Activated naive CD4-positive, alpha-beta T cell treated with anti-CD3 and anti-CD28 coated beads for 36 hours (primary cell): ENCODE measurements around the gene CYBB. TPM values are rescaled to one million over a fixed set of nuclear protein-coding genes. Genes with fewer than 3 reads are reported as not detected.

Experiments
- CTCF ChIA-PET: fragments of 350-600 bp; sonication (Branson Sonifier 250); formaldehyde crosslinking; loops from one replicate; lab custom pipeline; 2021; ENCODE audit warnings: antibody characterized with exemption; lab: Charles Lee
- DNase-seq: peaks from one replicate; pipeline ENCODE4 v3.0.0-alpha.2; 2020
- H3K27ac Mint-ChIP-seq: one replicate; pipeline ENCODE4 v1.8.0; 2021; ENCODE audit warnings: mild to moderate bottlenecking, mixed read lengths
- H3K27me3 Mint-ChIP-seq: one replicate; pipeline ENCODE4 v1.8.0; 2021; ENCODE audit warnings: low read depth, mixed read lengths
- H3K36me3 Mint-ChIP-seq: one replicate; pipeline ENCODE4 v1.8.0; 2021; ENCODE audit warnings: low read depth, mixed read lengths
- H3K4me1 Mint-ChIP-seq: one replicate; pipeline ENCODE4 v1.8.0; 2021; ENCODE audit warnings: low read depth, mixed read lengths
- H3K4me3 Mint-ChIP-seq: one replicate; pipeline ENCODE4 v1.8.0; 2021; ENCODE audit warnings: mild to moderate bottlenecking, moderate library complexity, mixed read lengths
- H3K9me3 Mint-ChIP-seq: one replicate; pipeline ENCODE4 v1.8.0; 2021; ENCODE audit warnings: mixed read lengths
- intact Hi-C: fragments of 100-400 bp; cut with micrococcal nuclease; formaldehyde crosslinking; loops from one replicate; pipeline ENCODE4 v1.15.1; 2023
- total RNA-seq, 2 experiments: library from RNA; stranded (reverse); gene quantifications; one replicate each; pipeline ENCODE4 v1.2.3, GENCODE V29; 2021

CYBB gene
- total RNA-seq: under 1 TPM in 1 of 2 experiments, not detected in 1; 0.07 TPM

- Mint-ChIP-seq H3K9me3 (no peaks in the 10 kb centered on the region), H3K27me3 (no peaks in the 10 kb centered on the region), H3K36me3 (no peaks in the 10 kb centered on the region), H3K4me3 (no peak within 1 kb of the TSS), H3K4me1 (peaks cover 20% of the 10 kb centered on the region), H3K27ac (no peak within 1 kb of the TSS)
- no peak for DNase-seq
- intact Hi-C loops: loop anchor here (5.0 kb wide), 1 partner anchor 42 kb away; no protein-coding TSS in a partner anchor
- CTCF ChIA-PET: no interaction called here
These were observed at the start of gene CYBB for GRCh38 chrX:37779857-37780256. Gene CYBB (plus strand): TSS chrX:37780059. CDS start chrX:37780078, 19 bp downstream.

DNA sequence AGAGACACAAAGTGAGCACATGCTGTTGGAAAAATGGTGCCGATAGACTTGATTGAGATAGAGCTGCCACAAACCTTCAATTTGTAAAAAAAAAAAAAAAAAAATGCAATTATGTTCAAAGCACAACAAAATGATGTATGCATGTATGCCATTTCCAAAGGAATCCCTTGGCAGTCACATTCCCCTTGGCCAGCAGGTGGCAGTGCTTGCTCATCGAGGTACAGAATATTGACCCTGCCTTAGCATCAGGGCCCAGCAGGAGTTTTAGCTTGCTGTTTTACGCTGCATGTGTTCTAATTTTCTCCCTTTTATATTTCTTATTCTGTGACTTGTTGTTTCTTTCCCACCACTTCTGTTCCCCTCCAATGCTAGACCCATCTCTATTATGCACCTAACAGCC lies 34.5 kb upstream of the CYBB start:
- CTCF ChIA-PET: interaction anchor here (0.6 to 6.6 kb wide), 19 partner anchors 8 to 444 kb away, joined by 3 to 123 read pairs (median 4); no protein-coding TSS in a partner anchor
- H3K4me1 Mint-ChIP-seq: peaks cover 15% of the 10 kb centered on the region
- H3K27me3 Mint-ChIP-seq: no peaks in the 10 kb centered on the region
- no peak overlapping the region for H3K4me3 Mint-ChIP-seq
- intact Hi-C loops: loop anchor here (1.0 to 10.0 kb wide), 3 partner anchors 80 to 422 kb away; no protein-coding TSS in a partner anchor
- DNase-seq: peak; percentile 86
- H3K9me3 Mint-ChIP-seq: no peaks in the 10 kb centered on the region
- peak overlapping the region; percentile 66 for H3K27ac Mint-ChIP-seq
- no peaks in the 10 kb centered on the region for H3K36me3 Mint-ChIP-seq

DNA sequence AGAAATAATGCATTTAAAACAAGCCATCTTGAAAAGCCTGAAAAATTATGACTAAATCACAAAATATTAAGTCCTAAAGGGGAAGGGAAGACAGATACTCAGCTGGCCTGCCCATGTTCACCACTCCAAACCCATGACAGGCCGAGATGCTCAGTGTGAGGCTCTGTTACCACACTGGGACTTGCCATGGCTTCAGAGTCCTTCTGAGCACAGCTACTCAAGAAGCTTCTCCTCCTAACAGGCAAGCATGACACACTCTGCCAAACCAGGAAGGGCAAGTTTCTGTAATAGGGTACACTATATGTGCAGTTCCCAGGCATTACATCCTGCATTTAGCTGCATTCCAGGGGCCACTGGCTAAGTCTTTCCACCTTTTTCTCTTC lies 34.0 kb upstream of the CYBB start:
- CTCF ChIA-PET: interaction anchor here (0.5 to 6.6 kb wide), 21 partner anchors 17 to 620 kb away, joined by 3 to 123 read pairs (median 3); no protein-coding TSS in a partner anchor
- Mint-ChIP-seq H3K4me3 (no peak overlapping the region), H3K9me3 (no peaks in the 10 kb centered on the region), H3K4me1 (peaks cover 15% of the 10 kb centered on the region), H3K27me3 (no peaks in the 10 kb centered on the region), H3K36me3 (no peaks in the 10 kb centered on the region), H3K27ac (peak overlapping the region; percentile 66)
- intact Hi-C loops: loop anchor here (1.0 to 10.0 kb wide), 9 partner anchors 9 to 581 kb away; partner anchors contain the start of genes DYNLT3 and RPGR
- peak; percentile 10 for DNase-seq

GRCh38 chrX:37746218-37746941 lies 33.5 kb upstream of the CYBB start:
- Mint-ChIP-seq H3K36me3 (no peaks in the 10 kb centered on the region), H3K4me1 (peaks cover 17% of the 10 kb centered on the region), H3K9me3 (no peaks in the 10 kb centered on the region), H3K27me3 (no peaks in the 10 kb centered on the region), H3K27ac (no peak overlapping the region), H3K4me3 (no peak overlapping the region)
- DNase-seq: peak; percentile 43
- CTCF ChIA-PET: interaction anchor here (0.5 to 6.6 kb wide), 14 partner anchors 16 to 620 kb away, joined by 3 to 123 read pairs (median 3); no protein-coding TSS in a partner anchor
- intact Hi-C loops: loop anchor here (1.0 to 10.0 kb wide), 8 partner anchors 9 to 580 kb away; partner anchors contain the start of genes DYNLT3 and RPGR

DNA sequence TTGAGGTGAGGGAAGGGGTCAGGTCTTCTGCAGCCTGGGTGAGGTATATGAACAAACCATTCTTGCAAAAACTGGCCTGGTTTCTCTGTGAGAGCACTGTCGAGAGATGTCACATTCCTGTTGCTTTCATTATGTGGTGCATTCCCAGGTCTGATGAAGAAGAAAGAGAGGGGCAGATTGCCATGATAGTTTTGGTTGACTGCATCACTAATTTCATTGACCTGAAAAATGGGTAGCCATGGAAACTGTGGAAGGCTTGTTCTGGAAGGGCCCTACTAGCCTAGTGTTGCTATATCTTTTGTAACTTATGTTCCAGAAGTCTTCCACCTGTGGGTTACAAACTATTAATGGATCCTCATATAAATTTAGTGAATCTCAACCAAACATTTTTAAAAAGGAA lies 32.9 kb upstream of the CYBB start:
- Mint-ChIP-seq H3K4me1 (peaks cover 21% of the 10 kb centered on the region), H3K36me3 (no peaks in the 10 kb centered on the region), H3K4me3 (no peak overlapping the region), H3K9me3 (no peaks in the 10 kb centered on the region), H3K27ac (no peak overlapping the region), H3K27me3 (no peaks in the 10 kb centered on the region)
- intact Hi-C loops: loop anchor here (1.0 to 10.0 kb wide), 8 partner anchors 8 to 580 kb away; partner anchors contain the start of genes DYNLT3 and RPGR
- DNase-seq: no peak
- CTCF ChIA-PET: interaction anchor here (0.9 to 6.6 kb wide), 3 partner anchors 19 to 77 kb away, joined by 3 to 123 read pairs (median 3); no protein-coding TSS in a partner anchor

GRCh38 chrX:37752281-37752680 lies 27.6 kb upstream of the CYBB start:
- H3K4me3 Mint-ChIP-seq: no peak overlapping the region
- no peaks in the 10 kb centered on the region for H3K27me3 Mint-ChIP-seq
- intact Hi-C loops: no loop called here
- H3K9me3 Mint-ChIP-seq: no peaks in the 10 kb centered on the region
- no peak for DNase-seq
- peaks cover 19% of the 10 kb centered on the region for H3K4me1 Mint-ChIP-seq
- no peak overlapping the region for H3K27ac Mint-ChIP-seq
- CTCF ChIA-PET: interaction anchor here (0.7 kb wide), 1 partner anchor 732 kb away, joined by 5 read pairs; no protein-coding TSS in a partner anchor
- no peaks in the 10 kb centered on the region for H3K36me3 Mint-ChIP-seq

DNA sequence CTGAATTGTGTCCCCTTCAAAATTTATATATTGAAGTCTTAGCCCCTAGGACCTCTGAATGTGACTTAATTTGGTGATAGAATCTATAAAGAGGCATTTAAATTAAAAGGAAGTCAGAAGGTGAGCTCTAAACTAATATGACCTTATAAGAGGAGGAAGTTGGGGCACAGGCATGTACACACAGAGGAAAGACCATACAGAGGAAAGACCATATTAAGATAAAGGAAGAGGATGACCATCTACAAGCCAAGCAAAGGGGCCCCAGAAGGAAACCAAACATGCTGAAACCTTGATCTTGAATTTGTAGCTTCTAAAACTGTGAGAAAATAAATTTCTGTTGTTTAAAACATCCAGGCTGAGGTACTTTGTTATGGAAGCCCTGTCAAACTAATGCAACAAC lies 26.9 kb upstream of the CYBB start:
- no peak overlapping the region for H3K27ac Mint-ChIP-seq
- DNase-seq: no peak
- CTCF ChIA-PET: interaction anchor here (1.0 to 1.3 kb wide), 2 partner anchors 8 to 72 kb away, joined by 5 to 8 read pairs; no protein-coding TSS in a partner anchor
- intact Hi-C loops: no loop called here
- H3K36me3 Mint-ChIP-seq: no peaks in the 10 kb centered on the region
- H3K4me1 Mint-ChIP-seq: peaks cover 24% of the 10 kb centered on the region
- H3K4me3 Mint-ChIP-seq: no peak overlapping the region
- no peaks in the 10 kb centered on the region for H3K9me3 Mint-ChIP-seq
- H3K27me3 Mint-ChIP-seq: no peaks in the 10 kb centered on the region

DNA sequence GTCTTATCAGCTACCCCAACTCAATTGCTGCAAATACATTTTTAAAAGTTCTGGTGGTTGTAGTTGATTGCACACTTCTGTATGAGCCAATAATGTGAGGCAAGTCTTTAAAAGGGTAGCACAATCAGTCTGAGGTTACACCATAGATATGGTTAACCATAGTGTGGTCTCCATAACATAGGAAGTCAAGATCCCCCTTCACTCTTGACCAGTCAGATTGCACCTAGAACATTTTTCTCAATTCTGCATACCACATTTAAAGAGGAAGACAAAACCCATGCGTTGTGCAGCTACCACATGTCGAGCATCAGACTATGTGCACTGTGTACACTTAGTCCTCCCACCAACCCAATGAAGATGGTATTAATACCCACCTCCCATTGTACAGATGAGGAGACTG lies 26.5 kb upstream of the CYBB start:
- intact Hi-C loops: no loop called here
- Mint-ChIP-seq H3K27me3 (no peaks in the 10 kb centered on the region), H3K36me3 (no peaks in the 10 kb centered on the region), H3K27ac (no peak overlapping the region), H3K9me3 (no peaks in the 10 kb centered on the region), H3K4me3 (no peak overlapping the region), H3K4me1 (peaks cover 24% of the 10 kb centered on the region)
- DNase-seq: no peak
- CTCF ChIA-PET: interaction anchor here (1.0 to 1.3 kb wide), 2 partner anchors 9 to 72 kb away, joined by 5 to 8 read pairs; no protein-coding TSS in a partner anchor

DNA sequence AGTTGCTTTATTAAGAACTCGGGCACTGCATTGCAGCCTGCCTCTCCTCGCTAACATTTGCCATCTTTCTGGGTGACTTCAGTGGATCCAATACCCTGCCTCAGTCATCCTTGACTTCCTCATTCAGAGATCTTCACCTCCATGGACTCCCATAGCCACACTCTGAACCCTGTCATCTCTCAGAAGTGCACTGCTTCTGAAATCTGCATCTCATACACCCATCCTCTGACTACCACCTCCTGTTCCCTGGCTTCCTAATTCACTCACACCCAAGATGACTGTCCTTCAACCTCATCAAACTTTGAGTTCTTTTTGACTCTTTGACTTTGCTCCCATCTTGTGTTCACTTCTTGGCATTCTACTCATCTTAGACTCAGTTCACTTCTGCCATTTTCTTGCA lies 25.3 kb upstream of the CYBB start:
- DNase-seq: peak; percentile 11

DNA sequence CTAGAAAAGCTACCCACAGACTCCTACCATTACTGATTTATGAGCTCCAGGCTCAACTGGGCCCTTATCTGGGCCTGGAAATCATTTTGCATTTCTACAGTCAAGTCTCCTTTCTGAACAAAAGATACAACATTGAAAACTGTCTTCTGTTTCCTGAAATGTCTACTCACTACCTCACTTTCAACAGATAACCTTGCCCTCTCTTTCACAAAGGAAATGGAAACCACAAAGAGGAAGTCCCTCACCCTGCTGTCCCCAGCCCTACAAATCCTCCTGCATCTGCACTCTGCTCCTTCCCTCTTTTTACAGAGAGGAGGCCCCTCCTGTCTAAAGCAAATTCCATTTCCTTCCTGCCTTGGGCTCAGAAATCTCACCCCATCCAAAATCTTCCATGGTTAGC lies 24.8 kb upstream of the CYBB start:
- CTCF ChIA-PET: interaction anchor here (1.4 kb wide), 1 partner anchor 70 kb away, joined by 5 read pairs; no protein-coding TSS in a partner anchor
- Mint-ChIP-seq H3K4me3 (no peak overlapping the region), H3K27ac (no peak overlapping the region), H3K9me3 (no peaks in the 10 kb centered on the region), H3K4me1 (peaks cover 25% of the 10 kb centered on the region), H3K36me3 (no peaks in the 10 kb centered on the region), H3K27me3 (no peaks in the 10 kb centered on the region)
- intact Hi-C loops: loop anchor here (1.0 to 2.0 kb wide), 3 partner anchors 9 to 42 kb away; no protein-coding TSS in a partner anchor
- DNase-seq: peak; percentile 12

More for the DNA sequence above, 25.3 kb upstream of the CYBB start:
- Mint-ChIP-seq H3K4me3 (no peak overlapping the region), H3K27ac (no peak overlapping the region), H3K27me3 (no peaks in the 10 kb centered on the region), H3K4me1 (peaks cover 24% of the 10 kb centered on the region), H3K9me3 (no peaks in the 10 kb centered on the region), H3K36me3 (no peaks in the 10 kb centered on the region)
- intact Hi-C loops: loop anchor here (2.0 kb wide), 1 partner anchor 42 kb away; no protein-coding TSS in a partner anchor
- CTCF ChIA-PET: no interaction called here

DNA sequence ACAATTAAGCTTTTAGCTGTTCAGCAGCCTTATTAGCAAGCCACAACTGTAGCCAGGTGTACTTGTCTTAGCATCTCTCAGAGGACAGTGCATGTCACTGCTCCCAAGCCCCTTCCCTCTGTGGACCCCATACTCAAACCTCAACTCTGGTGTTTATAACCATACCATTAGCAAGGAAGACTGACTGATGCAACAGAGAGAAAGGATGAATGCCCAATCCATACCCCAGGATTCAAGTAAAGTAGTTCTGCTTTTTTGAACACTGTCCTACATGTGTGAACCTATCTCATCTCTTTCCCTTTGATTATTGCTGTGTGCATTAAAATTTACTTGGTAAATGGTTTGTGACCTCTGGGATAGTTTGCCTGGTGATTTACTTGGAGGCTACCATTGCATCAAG lies 22.8 kb upstream of the CYBB start:
- CTCF ChIA-PET: no interaction called here
- no peaks in the 10 kb centered on the region for H3K9me3 Mint-ChIP-seq

DNA sequence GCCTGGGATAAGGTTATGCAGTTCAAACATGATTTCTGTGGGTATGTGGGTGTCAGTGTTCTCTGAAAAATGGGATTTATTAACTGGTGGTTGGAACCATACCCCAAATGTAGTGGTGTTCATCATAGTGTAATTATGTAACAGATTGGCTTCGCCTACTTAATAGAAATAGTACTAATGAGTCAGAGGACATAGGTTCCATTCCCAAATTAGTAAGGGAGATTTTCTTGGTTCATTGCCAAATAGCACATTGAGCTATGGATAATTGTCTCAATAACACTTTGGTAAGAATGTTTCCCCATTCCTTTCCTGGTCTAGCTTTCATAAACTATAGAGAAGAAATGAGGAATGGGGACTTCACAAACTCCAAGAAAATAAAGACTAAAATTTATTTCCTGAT lies 20.5 kb upstream of the CYBB start:
- CTCF ChIA-PET: no interaction called here
- intact Hi-C loops: no loop called here

More for the DNA sequence above, 22.8 kb upstream of the CYBB start:
- no peaks in the 10 kb centered on the region for H3K27me3 Mint-ChIP-seq
- no peaks in the 10 kb centered on the region for H3K36me3 Mint-ChIP-seq
- H3K27ac Mint-ChIP-seq: no peak overlapping the region
- peaks cover 18% of the 10 kb centered on the region for H3K4me1 Mint-ChIP-seq
- no peak for DNase-seq
- intact Hi-C loops: no loop called here
- H3K4me3 Mint-ChIP-seq: no peak overlapping the region

More for the DNA sequence above, 20.5 kb upstream of the CYBB start:
- Mint-ChIP-seq H3K27me3 (no peaks in the 10 kb centered on the region), H3K27ac (no peak overlapping the region), H3K9me3 (no peaks in the 10 kb centered on the region), H3K36me3 (no peaks in the 10 kb centered on the region), H3K4me3 (no peak overlapping the region), H3K4me1 (peaks cover 16% of the 10 kb centered on the region)
- DNase-seq: no peak
